Upper lobe of left lung (tissue), 6 donors: ENCODE results near the gene RAB11FIP4. TPM values are rescaled to one million over a fixed set of nuclear protein-coding genes. Genes with fewer than 3 reads are reported as not detected.

Experiments
- ATAC-seq, 2 donors: fragments of 200-7000 bp; cut with Tn5 transposase; one replicate each; pipeline ENCODE4 v1.9.1; 2022; ENCODE audit warnings: mild to moderate bottlenecking in 2 of 2, moderate library complexity in 2 of 2; ENCODE audit not compliant: low FRiP score in 2 of 2
- DNase-seq, 2 donors: peaks; one replicate each; pipeline ENCODE4 v3.0.0-alpha.2; 2019 to 2020
- H3K27ac ChIP-seq, 4 donors: fragments of 200-600 bp; sonication (generic); one replicate each; pipeline ENCODE4 v1.5.1; 2016 to 2019
- H3K27me3 ChIP-seq, 4 donors: fragments of 200-600 bp; sonication (generic); one replicate each; pipeline ENCODE4 v1.5.1; 2017 to 2019
- H3K36me3 ChIP-seq, 4 donors: fragments of 200-600 bp; sonication (generic); one replicate each; pipeline ENCODE4 v1.5.1; 2016 to 2019
- H3K4me1 ChIP-seq, 4 donors: fragments of 200-600 bp; sonication (generic); one replicate each; pipeline ENCODE4 v1.5.1; 2018 to 2019
- H3K4me3 ChIP-seq, 4 donors: fragments of 200-600 bp; sonication (generic); one replicate each; pipeline ENCODE4 v1.5.1; 2017 to 2019; ENCODE audit warnings: mild to moderate bottlenecking in 2 of 4, moderate library complexity in 1 of 4
- H3K9me3 ChIP-seq, 4 donors: fragments of 200-600 bp; sonication (generic); one replicate each; pipeline ENCODE4 v1.5.1; 2018 to 2019
- EP300 ChIP-seq, 4 donors: sonication (generic); formaldehyde crosslinking; IDR thresholded peaks; one replicate each; pipeline ENCODE4 v1.5.1; 2017; ENCODE audit warnings: antibody characterized with exemption in 4 of 4, control low read depth in 2 of 4
- POLR2A ChIP-seq, 4 donors: fragments of 450-650 bp; IDR thresholded peaks; one replicate each; pipeline ENCODE4 v1.5.1; 2016 to 2017; ENCODE audit warnings: antibody characterized with exemption in 4 of 4, mild to moderate bottlenecking in 2 of 4
- POLR2AphosphoS5 ChIP-seq, 2 donors: sonication (generic); formaldehyde crosslinking; IDR thresholded peaks; one replicate each; pipeline ENCODE4 v1.5.1; 2017; ENCODE audit warnings: antibody characterized with exemption in 2 of 2
- WGBS, 2 donors: methylation state at CpG; one replicate each; pipeline ENCODE4 v1.1.5; 2017 to 2018; 5-methylcytosine and 5-hydroxymethylcytosine counted together
- total RNA-seq, 6 donors: library from RNA; depleted of rRNA in 4 of 6; stranded (reverse); fragments of >200 nt in 4 of 6; gene quantifications; one replicate each; pipeline versions ENCODE4 v1.1.0 to v1.2.1, GENCODE V29; 2016 to 2021
- TF ChIP-seq, protein P1 (sequence below), 6 experiments: fragments of 450-650 bp in 4 of 6; fragments of 200-600 bp in 2 of 6; sonication (generic) in 2 of 6; IDR thresholded peaks; one replicate each; pipeline ENCODE4 v1.5.1; 2016 to 2019; ENCODE audit warnings: antibody characterized with exemption in 6 of 6
- donor health status: DM: no; HTN: no; CAD: no; lungs with moderate emphysema.
- donor health status: DM: no; HTN: yes; CAD: no; lungs with severe emphysema.

RAB11FIP4 gene
- total RNA-seq, 6 donors from 2014 or later = 15.2 to 36.1 (median 23.3) TPM

DNA sequence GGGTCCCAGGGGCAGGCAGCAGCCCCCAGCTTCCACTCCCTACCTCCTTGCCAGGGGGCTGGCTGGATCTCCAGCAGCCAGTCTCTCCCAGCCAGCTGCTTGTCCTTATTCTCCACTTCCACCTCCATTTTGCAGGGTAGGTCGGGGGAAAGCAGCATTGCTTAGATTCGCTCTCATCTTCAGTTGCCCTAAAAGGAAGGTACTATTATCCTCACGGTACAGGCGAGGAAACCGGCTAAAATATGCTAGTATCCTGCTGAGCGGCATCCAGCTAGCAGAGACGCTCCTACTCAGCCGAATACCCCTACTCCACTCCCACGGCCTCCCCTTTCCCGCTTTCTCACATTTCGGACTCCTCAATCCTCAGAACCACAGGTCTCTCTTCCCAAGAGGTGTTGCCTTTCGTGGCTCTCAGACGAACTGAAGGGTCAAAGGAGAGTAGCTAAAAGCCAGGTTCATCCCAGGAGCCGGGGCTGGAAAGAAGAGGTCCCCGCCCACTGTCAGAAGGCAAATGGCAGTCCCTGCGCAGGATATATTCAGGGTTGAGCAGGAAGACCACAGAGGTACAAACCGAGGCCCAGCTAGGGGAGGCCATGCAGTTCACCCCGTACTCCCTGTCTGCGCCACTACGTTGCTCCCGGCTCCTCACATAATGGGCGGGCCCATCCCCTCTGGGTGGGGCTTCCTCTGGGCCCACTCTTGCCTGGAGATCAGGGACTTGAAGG is 1.7 kb upstream of the RAB11FIP4 start:
- Histone ChIP-seq H3K27ac (no peak overlapping the region), H3K9me3 (no peaks in the 10 kb centered on the region), H3K4me3 (no peak overlapping the region), H3K36me3 (no peaks in the 10 kb centered on the region), H3K27me3 (peaks cover 0 to 39% (median 10%) of the 10 kb centered on the region in 4 donors), H3K4me1 (peaks cover 10 to 31% (median 11%) of the 10 kb centered on the region in 4 donors)
- 67 to 68% methylated on average over 14 to 22 of the region's 22 CpGs for WGBS, 2 donors
- peak in 1 of 2 donors; percentile 11 for DNase-seq
- TF ChIP-seq POLR2A (IDR thresholded peaks at IDR 0.05) (no peak), EP300 (IDR thresholded peaks at IDR 0.05) (no peak), POLR2AphosphoS5 (IDR thresholded peaks at IDR 0.05) (no peak)
- TF ChIP-seq, protein P1, sequence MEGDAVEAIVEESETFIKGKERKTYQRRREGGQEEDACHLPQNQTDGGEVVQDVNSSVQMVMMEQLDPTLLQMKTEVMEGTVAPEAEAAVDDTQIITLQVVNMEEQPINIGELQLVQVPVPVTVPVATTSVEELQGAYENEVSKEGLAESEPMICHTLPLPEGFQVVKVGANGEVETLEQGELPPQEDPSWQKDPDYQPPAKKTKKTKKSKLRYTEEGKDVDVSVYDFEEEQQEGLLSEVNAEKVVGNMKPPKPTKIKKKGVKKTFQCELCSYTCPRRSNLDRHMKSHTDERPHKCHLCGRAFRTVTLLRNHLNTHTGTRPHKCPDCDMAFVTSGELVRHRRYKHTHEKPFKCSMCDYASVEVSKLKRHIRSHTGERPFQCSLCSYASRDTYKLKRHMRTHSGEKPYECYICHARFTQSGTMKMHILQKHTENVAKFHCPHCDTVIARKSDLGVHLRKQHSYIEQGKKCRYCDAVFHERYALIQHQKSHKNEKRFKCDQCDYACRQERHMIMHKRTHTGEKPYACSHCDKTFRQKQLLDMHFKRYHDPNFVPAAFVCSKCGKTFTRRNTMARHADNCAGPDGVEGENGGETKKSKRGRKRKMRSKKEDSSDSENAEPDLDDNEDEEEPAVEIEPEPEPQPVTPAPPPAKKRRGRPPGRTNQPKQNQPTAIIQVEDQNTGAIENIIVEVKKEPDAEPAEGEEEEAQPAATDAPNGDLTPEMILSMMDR (IDR thresholded peaks at IDR 0.05) = peak in 1 of 6 experiments; percentile 3
- no peak for ATAC-seq

DNA sequence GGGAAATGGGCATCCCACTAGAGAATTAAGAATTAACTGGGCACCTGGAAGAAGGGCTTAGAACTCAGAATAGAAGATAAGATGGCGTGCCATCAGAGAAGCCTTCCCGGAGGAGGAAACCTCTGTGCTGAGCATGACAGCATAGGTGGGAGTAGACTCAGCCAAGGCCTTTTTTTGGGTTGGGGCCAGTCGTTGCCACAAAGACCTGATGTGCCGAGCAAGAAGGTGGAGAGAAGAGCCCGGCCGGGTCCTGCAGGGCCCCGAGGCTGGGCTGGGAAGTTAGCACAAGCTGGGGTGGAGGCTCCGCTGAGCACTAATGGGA is 1.1 kb upstream of the RAB11FIP4 start:
- TF ChIP-seq, protein P1 (IDR thresholded peaks at IDR 0.05) = no peak
- no peak for TF ChIP-seq EP300 (IDR thresholded peaks at IDR 0.05)
- TF ChIP-seq POLR2AphosphoS5 (IDR thresholded peaks at IDR 0.05) = no peak
- no peak for TF ChIP-seq POLR2A (IDR thresholded peaks at IDR 0.05)
- H3K27me3 ChIP-seq = peaks cover 0 to 39% (median 10%) of the 10 kb centered on the region in 4 donors
- H3K9me3 ChIP-seq = no peaks in the 10 kb centered on the region
- 63 to 74% methylated on average over 7 to 8 of the region's 8 CpGs for WGBS, 2 donors
- ATAC-seq (no peak), DNase-seq (no peak)
- H3K4me3 ChIP-seq = no peak overlapping the region
- H3K36me3 ChIP-seq = no peaks in the 10 kb centered on the region
- H3K27ac ChIP-seq = no peak overlapping the region
- peaks cover 10 to 31% (median 11%) of the 10 kb centered on the region in 4 donors for H3K4me1 ChIP-seq

GRCh38 chr17:31390748-31391495 is 553 bp upstream of the RAB11FIP4 start:
- Histone ChIP-seq H3K36me3 (no peaks in the 10 kb centered on the region), H3K4me1 (peaks cover 10 to 31% (median 11%) of the 10 kb centered on the region in 4 donors), H3K4me3 (peak overlapping the region in 3 of 4 donors; percentile 44 to 53 (median 45)), H3K27me3 (peaks cover 0 to 39% (median 10%) of the 10 kb centered on the region in 4 donors), H3K9me3 (no peaks in the 10 kb centered on the region), H3K27ac (no peak overlapping the region)
- 19 to 52% methylated on average over 11 to 23 of the region's 56 CpGs for WGBS, 2 donors
- ATAC-seq = peak in 1 of 2 donors; percentile 18
- peak; percentile 17 to 81 for DNase-seq
- TF ChIP-seq POLR2AphosphoS5 (IDR thresholded peaks at IDR 0.05) = no peak
- no peak for TF ChIP-seq POLR2A (IDR thresholded peaks at IDR 0.05)
- TF ChIP-seq EP300 (IDR thresholded peaks at IDR 0.05) = no peak
- TF ChIP-seq, protein P1 (IDR thresholded peaks at IDR 0.05) = no peak

DNA sequence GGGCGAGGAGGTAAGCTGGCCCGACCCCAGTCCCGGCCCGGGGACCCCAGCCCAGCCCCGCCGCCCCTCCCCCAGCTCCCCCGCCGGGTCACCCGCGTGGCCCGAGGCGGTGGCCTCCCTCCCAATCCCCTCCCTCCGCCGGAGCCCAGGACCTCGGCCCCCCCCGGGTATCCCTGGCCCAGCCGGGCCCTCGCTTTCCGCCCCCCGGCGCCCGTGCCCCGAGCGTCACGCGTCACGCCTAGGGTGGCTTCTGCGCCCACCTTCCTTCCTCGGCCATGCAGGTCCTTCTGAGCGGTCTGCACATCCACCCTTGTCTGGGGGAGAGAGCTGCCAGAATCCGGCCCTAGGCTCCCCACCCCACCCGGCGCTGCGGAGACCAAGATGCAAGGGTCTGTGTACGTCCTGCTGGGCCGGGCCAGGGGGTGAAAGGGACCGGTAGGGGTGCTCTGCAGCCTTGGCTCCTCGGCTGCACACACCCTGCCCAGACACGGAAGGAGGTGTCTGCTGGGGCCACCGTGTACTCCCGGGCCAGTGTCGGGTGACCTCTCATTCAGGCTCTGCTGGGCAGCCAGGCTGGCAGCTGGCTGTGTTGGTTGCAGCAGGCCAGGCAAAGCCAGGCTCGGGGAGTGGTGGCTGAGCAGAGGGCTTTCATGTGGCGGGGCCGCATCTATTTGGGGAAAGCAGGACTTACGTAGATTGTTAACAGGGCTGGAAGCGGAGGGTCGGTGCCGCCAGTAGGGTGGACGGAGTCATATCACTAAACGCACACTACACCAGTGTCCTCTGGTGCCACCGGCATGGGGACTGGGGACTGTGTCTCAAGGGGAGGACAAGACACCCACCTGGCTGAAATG is 754 bp downstream of the RAB11FIP4 start:
- Histone ChIP-seq H3K27ac (no peak overlapping the region), H3K9me3 (no peaks in the 10 kb centered on the region), H3K4me1 (peaks cover 10 to 31% (median 11%) of the 10 kb centered on the region in 4 donors), H3K27me3 (peaks cover 0 to 39% (median 10%) of the 10 kb centered on the region in 4 donors), H3K36me3 (no peaks in the 10 kb centered on the region), H3K4me3 (peak overlapping the region; percentile 18 to 53 (median 44))
- 31 to 66% methylated on average over 10 to 33 of the region's 52 CpGs for WGBS, 2 donors
- ATAC-seq (no peak), DNase-seq (peak; percentile 11 to 82)
- TF ChIP-seq POLR2AphosphoS5 (IDR thresholded peaks at IDR 0.05) = no peak
- no peak for TF ChIP-seq POLR2A (IDR thresholded peaks at IDR 0.05)
- TF ChIP-seq, protein P1 (IDR thresholded peaks at IDR 0.05) = no peak
- TF ChIP-seq EP300 (IDR thresholded peaks at IDR 0.05) = no peak
